ENCODE measurements around the gene AKT3. TPM values are rescaled to one million over a fixed set of nuclear protein-coding genes. Genes with fewer than 3 reads are reported as not detected.
A peak's percentile ranks its signal among the peaks of the same experiment; 100 is the strongest.

Gene AKT3
- polyA plus RNA-seq, 1 donor (not counting 4 experiments of a cell fraction or from before 2014, with no cell fraction given): 2.9 TPM

GRCh38 chr1:243487649-243488227 is 362.3 kb downstream of the AKT3 start:
- DNase-seq (ENCODE audit: low read depth, low spot score): no peak
- H3K27me3 ChIP-seq (ENCODE audit: control insufficient read depth, extremely low read depth, insufficient read depth, low read length): no peaks in the 10 kb centered on the region
- H3K9me1 ChIP-seq (ENCODE audit: control insufficient read depth, extremely low read depth, insufficient read depth, low read length): no peaks in the 10 kb centered on the region
- peak overlapping the region; percentile 52 for H3K27ac ChIP-seq (ENCODE audit: control insufficient read depth, insufficient read depth, low read length)
- peak overlapping the region; percentile 43 to 60 (median 54) for H3K4me3 ChIP-seq (ENCODE audit: control insufficient read depth in 2 of 3, extremely low read depth in 1 of 3, insufficient read depth in 2 of 3, low read depth in 1 of 3, low read length in 3 of 3)
- no peaks in the 10 kb centered on the region for H3K4me1 ChIP-seq (ENCODE audit: control insufficient read depth, extremely low read depth, insufficient read depth, low read length)
- H3K79me2 ChIP-seq (ENCODE audit: control insufficient read depth, insufficient read depth, low read length): peaks cover 16% of the 10 kb centered on the region
- dilution Hi-C loops (cut with MboI; ENCODE audit: extremely low pct_ligation_motif_present, low sequenced_read_pairs): no loop called here
- TF ChIP-seq CTCF (optimal IDR thresholded peaks at IDR 0.05 in 1 of 3, IDR thresholded peaks at IDR 0.05 in 1 of 3, conservative IDR thresholded peaks at IDR 0.05 in 1 of 3; ENCODE audit: extremely low read depth in 1 of 3, insufficient read depth in 2 of 3, low read length in 3 of 3) (no peak), EZH2 (IDR thresholded peaks at IDR 0.05; ENCODE audit: low read length) (no peak)
- no peak for FAIRE-seq
- H3K4me2 ChIP-seq (ENCODE audit: control insufficient read depth, extremely low read depth, insufficient read depth, low read depth, low read length): peak overlapping the region; percentile 58
- H4K20me1 ChIP-seq (ENCODE audit: control insufficient read depth, extremely low read depth, insufficient read depth, low read length): no peaks in the 10 kb centered on the region
- peak overlapping the region; percentile 65 for H3K9ac ChIP-seq (ENCODE audit: control insufficient read depth, extremely low read depth, insufficient read depth, low read length)
- peaks cover 5 to 7% of the 10 kb centered on the region in 2 experiments for H3K36me3 ChIP-seq (ENCODE audit: control insufficient read depth in 2 of 2, extremely low read depth in 1 of 2, insufficient read depth in 2 of 2, low read length in 2 of 2)
- no peak overlapping the region for H2AFZ ChIP-seq (ENCODE audit: control insufficient read depth, low read length)
- no peaks in the 10 kb centered on the region for H3K9me3 ChIP-seq (ENCODE audit: control insufficient read depth, low read depth, low read length)

- Histone ChIP-seq H3K79me2 (ENCODE audit: control insufficient read depth, insufficient read depth, low read length) (peaks cover 16% of the 10 kb centered on the region), H3K27me3 (ENCODE audit: control insufficient read depth, extremely low read depth, insufficient read depth, low read length) (no peaks in the 10 kb centered on the region), H3K27ac (ENCODE audit: control insufficient read depth, insufficient read depth, low read length) (no peak overlapping the region), H3K4me1 (ENCODE audit: control insufficient read depth, extremely low read depth, insufficient read depth, low read length) (no peaks in the 10 kb centered on the region), H4K20me1 (ENCODE audit: control insufficient read depth, extremely low read depth, insufficient read depth, low read length) (no peaks in the 10 kb centered on the region), H3K4me3 (ENCODE audit: control insufficient read depth in 2 of 3, extremely low read depth in 1 of 3, insufficient read depth in 2 of 3, low read depth in 1 of 3, low read length in 3 of 3) (no peak overlapping the region), H3K4me2 (ENCODE audit: control insufficient read depth, extremely low read depth, insufficient read depth, low read depth, low read length) (no peak overlapping the region), H3K9ac (ENCODE audit: control insufficient read depth, extremely low read depth, insufficient read depth, low read length) (no peak overlapping the region), H3K9me3 (ENCODE audit: control insufficient read depth, low read depth, low read length) (no peaks in the 10 kb centered on the region), H2AFZ (ENCODE audit: control insufficient read depth, low read length) (no peak overlapping the region), H3K36me3 (ENCODE audit: control insufficient read depth in 2 of 2, extremely low read depth in 1 of 2, insufficient read depth in 2 of 2, low read length in 2 of 2) (peaks cover 5 to 7% of the 10 kb centered on the region in 2 experiments), H3K9me1 (ENCODE audit: control insufficient read depth, extremely low read depth, insufficient read depth, low read length) (no peaks in the 10 kb centered on the region)
- FAIRE-seq (no peak), DNase-seq (ENCODE audit: low read depth, low spot score) (no peak)
- TF ChIP-seq EZH2 (IDR thresholded peaks at IDR 0.05; ENCODE audit: low read length) (no peak), CTCF (optimal IDR thresholded peaks at IDR 0.05 in 1 of 3, IDR thresholded peaks at IDR 0.05 in 1 of 3, conservative IDR thresholded peaks at IDR 0.05 in 1 of 3; ENCODE audit: extremely low read depth in 1 of 3, insufficient read depth in 2 of 3, low read length in 3 of 3) (no peak)
- dilution Hi-C loops (cut with MboI; ENCODE audit: extremely low pct_ligation_motif_present, low sequenced_read_pairs): no loop called here
Measured at GRCh38 chr1:243487036-243487648, 362.9 kb downstream of the AKT3 start.
